Kidney glomerular epithelial cell (primary cell): ENCODE results near the gene SLC37A2.

Experiments
- DNase-seq: peaks from one replicate; lab custom pipeline; 2025; lab: John Stamatoyannopoulos, UW

SLC37A2 gene

DNA sequence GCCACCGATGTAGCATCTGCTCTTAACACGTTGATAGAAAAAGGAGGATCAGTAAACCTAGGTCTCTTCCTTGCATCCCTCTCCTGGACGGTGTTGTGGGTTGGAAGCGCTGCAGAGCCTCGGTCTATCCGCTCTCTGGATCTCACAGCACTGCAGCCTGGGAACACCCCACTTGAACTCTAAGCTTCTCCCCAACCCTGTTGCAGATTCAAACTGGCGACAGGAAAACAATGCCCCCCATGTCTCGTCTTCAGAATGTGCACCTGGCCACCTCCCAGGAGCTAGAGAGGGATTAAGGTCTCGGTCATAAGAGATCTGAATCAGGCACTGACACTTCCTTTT is 47.9 kb downstream of the SLC37A2 start:
- no peak for DNase-seq

DNA sequence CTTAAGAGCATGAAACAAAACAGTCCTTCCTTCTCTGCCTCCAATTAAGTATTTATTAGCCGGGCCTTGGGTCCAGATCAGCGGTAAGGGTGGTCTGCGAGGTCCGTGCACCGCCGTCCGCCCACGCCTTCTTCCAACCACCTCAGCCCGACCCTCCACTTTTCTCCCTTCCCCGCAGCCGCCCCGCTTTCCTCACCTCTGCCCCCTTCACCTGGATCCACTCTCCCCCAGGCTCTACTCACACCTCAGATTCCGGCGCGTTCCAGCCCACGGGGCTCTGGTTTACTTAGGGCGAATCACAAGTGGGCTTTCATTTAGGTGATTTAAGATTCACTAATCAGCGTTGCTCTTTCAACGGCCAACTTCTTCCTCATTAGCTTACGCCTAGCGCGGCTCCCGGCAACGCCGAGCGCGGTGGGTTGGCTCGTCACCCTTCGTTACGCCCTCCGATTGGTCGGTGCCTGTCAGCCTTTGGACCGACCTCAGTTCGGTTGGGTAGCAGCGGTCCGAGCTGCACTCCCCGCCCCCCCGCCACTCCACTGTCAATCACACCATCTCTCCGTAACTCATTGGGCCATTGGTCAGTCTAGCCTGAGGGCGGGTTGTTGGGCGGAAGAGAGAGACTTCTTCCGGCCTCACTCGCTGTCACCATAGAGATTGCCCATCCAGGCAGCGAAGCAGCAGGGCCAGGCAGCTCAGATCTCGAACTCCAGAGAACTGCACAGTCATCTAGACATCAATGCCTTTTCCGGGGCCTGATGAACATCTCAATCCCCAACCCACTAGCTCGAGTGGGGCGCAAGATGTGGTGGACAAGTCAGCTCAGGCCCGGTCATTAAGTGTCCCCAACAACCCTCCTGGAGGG is 48.5 kb downstream of the SLC37A2 start, which contains the start of gene TMEM218:
TMEM218 (minus strand) TSS at position 284 of the 865 bp plus-strand sequence. CDS start 9,385 bp downstream, outside the sequence.
- peak; percentile 97 for DNase-seq

DNA sequence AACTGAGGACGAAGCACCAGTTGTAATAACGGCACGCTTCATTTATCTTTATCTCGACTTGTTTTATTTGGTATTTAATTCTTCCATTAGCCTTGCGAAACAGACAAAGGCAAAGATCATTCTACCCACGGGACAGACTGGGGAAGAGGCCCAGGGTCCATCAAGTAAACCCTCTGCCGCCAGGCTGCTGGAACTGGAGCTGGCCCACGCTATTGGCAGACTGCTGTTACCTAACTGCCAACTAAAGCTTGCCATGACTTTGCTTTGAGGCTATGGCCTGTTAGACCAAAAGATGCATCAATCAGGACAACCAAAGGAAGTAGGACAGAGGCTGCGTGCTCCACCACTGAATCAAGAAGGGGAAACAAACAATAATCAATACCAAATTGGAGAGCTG is 49.1 kb downstream of the SLC37A2 start:
- DNase-seq, result no peak

DNA sequence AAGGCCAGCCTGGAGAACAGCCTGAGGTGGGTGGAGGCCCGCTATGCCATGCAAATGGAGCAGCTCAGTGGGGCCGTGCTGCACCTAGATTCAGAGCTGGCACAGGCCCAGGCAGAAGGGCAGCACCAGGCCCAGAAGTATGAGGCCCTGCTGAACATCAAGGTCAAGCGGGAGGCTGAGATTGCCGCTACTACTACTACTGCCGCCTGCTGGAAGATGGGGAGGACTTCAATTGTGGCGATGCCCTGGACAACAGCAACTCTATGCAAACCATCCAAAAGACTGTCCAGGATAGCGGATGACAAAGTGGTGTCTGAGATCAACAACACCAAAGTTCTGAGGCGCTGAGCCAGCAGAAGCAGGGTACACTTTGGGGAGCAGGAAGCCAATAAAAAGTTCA is 51.4 kb downstream of the SLC37A2 start:
- DNase-seq, result no peak

DNA sequence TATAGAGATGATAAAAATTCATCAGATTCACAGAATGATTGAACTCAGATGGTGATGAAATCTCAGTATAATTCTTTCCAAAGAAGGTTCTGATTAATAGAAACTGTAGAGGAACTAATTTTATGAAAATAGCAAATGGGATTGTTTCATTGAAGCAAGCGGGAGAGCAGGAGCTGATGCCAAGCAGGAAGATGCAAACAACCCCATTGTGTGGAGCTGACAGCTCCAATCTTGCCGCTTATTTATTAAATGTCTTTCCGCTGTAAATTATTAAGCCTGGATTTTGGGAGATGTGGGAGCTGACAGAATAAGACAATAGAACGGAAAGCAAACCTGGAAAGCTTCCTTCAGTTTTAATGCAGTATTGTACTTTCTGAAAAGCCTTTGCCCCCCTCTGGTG is 54.3 kb downstream of the SLC37A2 start:
- DNase-seq, result no peak

DNA sequence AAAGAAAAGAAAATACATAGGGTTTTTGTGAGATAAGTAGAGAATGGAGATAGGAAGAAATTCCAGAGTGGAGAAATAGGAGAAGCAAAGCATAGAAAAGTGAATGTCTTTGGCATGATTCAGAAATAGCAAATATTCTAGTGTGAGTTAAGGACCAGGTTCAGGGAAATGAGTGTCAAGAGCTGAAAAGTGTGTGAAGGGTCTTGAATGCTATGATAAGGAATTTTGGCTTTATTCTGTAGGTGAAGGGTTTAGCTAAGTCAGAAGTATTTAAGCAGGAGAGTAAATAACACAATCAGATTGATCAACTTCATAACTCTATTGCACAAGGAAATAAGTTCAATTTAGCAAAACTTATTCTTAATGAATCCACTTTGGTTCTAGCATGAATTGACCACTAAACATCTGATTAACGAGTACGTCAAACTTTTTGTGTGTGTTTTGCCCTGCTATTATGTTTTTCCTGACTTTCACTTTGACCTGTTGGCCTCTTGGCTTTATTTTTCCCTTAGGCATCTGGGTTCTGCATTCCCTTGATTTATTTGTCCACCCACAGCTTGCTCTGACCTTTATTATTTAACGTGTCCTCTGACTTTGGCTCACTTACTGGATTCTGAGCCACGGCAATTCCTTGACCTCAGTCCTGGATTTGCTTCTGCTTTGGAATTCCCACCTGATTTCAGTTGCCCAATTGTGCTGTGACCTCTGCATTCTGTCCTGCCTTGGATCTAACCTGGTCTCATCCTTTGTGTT is 60.3 kb downstream of the SLC37A2 start:
- DNase-seq, result no peak

DNA sequence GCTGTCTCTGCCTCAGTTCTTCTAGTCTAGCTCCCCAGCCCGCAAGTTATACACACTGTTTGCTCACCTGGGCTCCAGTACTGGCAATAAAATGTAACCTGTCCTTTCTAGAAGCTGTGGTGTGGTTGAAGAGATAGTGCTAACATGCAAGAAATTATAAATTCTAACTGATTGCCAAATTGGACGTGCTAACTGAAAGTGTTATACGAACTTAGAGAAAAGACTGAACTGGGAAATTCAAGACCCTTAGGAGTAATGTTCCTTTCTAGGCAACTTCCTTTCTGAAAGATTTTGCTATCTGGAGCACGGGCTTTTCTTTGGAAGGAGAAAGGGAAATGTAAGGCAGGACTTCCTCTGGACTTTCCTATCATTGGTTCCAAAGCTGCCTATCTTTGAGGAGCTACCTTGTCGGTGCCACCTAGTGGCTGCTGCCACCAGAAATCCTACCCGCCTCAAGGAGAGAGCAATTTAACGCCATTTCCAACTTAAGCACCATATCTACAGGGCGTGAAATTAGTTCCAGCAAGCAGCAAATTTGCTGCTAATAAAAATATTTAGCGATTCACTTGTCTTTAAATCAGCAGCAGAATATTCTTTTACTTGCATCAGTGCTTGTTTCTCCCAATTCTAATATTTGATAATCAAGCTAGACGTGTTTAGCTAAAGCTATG is 61.0 kb downstream of the SLC37A2 start:
- DNase-seq, result peak; percentile 7

DNA sequence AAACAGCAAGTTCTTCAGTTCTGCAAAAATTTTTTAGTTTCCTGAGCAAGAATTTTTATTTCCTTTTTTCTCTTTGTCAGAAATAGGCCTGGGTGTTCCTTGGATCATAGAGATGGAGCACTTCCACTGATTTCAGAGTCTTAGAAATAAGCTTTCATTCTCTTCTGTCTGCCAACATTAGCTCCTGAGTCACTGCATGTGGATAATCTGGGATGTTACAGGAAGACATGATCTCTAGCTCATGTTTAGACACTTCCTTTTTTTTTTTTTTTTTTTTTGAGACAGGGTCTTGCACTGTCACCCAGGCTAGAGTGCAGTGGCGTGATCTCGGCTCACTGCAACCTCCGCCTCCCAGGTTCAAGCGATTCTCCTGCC is 61.5 kb downstream of the SLC37A2 start:
- DNase-seq, result no peak

DNA sequence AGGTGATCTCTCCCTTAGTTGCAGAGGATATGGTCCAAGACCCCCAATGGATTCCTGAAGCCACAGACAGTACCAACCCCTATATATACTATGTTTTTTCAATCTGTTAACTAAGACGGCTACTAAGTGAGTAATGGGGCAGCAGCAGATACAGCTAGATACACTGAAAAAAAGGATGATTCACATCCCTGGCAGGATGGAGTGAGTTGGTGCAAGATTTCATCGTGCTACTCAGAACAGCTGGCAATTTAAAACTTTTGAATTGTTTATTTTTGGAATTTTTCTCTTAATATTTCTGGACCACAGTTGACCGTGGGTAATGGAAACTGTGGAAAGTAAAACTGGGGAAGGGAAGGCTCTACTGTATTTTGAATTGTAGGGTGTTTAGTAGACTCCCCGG is 65.3 kb downstream of the SLC37A2 start:
- no peak for DNase-seq

DNA sequence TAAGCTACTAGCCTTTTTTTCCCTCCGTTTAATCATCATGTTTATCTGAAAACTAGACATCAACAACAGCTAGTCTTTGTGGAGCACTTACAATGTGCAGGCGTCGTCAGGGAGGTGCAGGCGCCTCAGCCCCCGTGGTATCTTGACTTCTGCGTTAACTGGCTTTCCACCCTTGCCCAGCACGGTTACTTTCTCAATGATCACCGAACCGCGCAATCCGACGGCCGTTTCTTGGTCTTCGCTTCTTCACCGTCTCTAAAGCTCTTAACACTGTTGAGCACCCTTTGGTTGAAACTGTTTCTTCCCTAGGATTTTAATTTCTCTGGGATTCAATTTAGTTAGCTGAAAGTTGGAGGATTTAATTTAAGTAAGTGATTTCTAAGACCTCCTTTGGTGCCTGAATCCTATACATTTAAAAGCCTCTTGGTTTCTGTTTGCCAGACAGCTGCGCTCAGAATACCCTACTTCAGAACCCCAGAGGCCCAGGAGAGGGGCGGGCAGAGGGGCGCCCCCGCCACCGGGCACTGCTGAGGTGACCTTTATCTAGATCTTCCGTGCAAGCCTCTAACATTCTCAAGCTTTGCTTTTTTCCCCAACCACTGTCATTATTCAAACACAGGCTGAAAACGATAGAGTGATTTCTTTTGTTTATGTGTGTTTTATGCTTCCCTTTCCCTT is 66.3 kb downstream of the SLC37A2 start:
- DNase-seq, result no peak

DNA sequence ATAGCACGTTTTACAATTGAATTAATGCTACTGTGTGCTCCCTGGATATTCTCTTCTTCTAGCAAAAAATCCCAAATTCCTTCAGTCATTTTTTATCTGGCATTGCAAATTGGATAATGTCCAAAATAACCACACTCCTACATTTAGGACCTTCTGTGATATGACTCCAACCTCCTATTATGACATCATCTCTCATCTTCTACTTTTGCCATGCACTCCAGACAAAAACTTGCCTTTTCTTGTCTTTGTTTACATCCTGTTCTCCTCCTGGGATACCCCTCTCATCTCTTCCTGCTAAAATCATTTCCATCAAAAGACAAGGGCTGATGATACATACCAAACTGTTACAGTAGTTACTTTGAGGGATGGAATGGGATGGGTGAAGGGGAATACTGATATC is 69.0 kb downstream of the SLC37A2 start:
- no peak for DNase-seq

DNA sequence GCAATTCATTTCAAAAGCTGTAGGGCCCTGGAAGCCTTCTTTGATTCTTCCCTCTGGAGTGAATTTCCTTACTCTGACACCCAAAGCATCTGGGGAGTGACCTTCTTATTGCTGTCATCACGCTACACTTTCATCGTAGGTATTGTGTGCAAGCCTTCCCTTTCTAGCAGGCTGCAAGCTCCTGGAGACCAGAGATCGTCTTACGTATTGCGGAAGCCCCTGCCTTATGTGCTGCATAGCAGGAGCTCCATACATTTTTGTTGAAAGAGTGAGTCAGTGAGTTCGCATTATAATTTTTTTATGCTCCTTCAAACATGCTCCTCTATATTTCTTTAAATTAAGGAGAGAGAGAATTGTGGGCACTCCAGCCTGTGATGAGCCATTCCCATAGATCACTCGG is 69.5 kb downstream of the SLC37A2 start:
- DNase-seq, result no peak

DNA sequence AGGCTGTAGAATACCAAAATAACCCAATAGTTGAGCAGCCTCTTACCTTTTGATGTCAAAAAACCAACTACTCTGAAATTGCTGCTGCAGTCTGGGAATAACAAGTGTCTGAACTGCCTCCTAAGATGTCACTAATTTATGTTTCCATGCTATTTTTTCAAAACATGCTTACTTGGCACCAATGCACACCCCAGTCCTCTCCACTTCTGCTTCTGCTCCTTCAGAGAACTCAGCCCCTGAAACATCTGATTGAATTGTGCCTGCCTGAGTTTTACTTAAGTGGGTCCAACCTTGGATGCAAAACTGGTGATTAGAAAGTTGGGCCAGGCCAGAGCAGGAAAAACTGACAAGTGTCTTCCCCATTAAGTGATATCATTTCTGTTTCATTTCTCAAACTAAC is 72.9 kb downstream of the SLC37A2 start:
- no peak for DNase-seq

DNA sequence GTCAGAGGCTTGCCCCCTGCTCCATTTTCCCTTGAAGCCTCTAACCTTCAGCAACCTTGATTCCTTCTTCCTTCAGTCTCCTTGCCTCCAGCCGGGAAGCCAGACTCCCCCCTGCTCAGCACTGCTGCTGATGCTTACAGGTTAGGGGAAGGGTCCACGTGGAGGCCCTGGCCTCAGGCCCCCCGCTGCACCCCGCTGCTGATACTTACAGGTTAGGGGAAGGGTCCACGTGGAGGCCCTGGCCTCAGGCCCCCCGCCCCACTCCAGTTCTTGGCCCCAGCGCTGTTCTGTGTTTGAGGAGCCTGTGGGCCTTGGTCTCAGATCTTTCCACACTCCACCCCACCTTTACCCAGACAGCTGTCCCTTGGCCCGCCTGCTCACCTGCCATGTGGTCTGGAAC is 75.9 kb downstream of the SLC37A2 start:
- no peak for DNase-seq

DNA sequence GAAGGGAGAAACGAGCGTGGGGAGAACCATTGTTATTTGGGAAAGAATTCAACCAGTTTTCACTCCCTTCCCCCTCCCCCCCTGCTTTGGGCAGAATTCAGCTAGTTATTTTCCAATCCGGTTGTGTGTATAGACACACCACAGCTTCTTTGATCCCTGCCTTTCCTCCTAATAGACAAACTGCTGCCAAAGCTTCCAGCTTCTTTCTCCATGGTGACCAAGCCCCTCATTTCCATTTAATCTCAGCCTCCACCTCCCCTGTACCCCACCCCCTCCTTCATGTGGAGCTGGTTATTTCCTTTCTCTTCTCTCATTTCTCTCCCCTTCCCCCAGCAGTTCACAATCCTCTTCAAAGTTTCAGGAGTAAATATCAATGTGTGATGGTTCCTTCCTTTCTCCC is 76.7 kb downstream of the SLC37A2 start:
- no peak for DNase-seq
